HuH-7 (cell line): ENCODE data around the gene MED12L.
A peak's percentile ranks its signal among the peaks of the same experiment; 100 is the strongest.

Experiments used
- DNase-seq: peaks from one replicate; pipeline ENCODE4 v3.0.0; 2011; ENCODE audit warnings: low spot score

MED12L gene

GRCh38 chr3:151086484-151087456 lies 1.3 kb downstream of the MED12L start:
- peak; percentile 74 for DNase-seq

- DNase-seq = no peak
Observed at GRCh38 chr3:151087648-151088047, 2.2 kb downstream of the MED12L start.

GRCh38 chr3:151091685-151092345 lies 6.4 kb downstream of the MED12L start:
- DNase-seq = no peak

- DNase-seq = no peak
Observed at GRCh38 chr3:151093148-151093547, 7.7 kb downstream of the MED12L start.

- no peak for DNase-seq
Observed at GRCh38 chr3:151093905-151094304, 8.4 kb downstream of the MED12L start.

GRCh38 chr3:151096716-151097115 lies 11.3 kb downstream of the MED12L start:
- no peak for DNase-seq

- no peak for DNase-seq
Observed at GRCh38 chr3:151100076-151100475, 14.6 kb downstream of the MED12L start.

- DNase-seq = no peak
Observed at GRCh38 chr3:151101270-151101969, 16.0 kb downstream of the MED12L start.

- DNase-seq = no peak
Observed at GRCh38 chr3:151106311-151106710, 20.8 kb downstream of the MED12L start.

- no peak for DNase-seq
Observed at GRCh38 chr3:151107177-151107576, 21.7 kb downstream of the MED12L start.

- no peak for DNase-seq
Observed at GRCh38 chr3:151107701-151108100, 22.2 kb downstream of the MED12L start.

- no peak for DNase-seq
Observed at GRCh38 chr3:151109286-151109800, 23.9 kb downstream of the MED12L start.

GRCh38 chr3:151112731-151113130 lies 27.3 kb downstream of the MED12L start:
- DNase-seq = no peak

- no peak for DNase-seq
Observed at GRCh38 chr3:151113343-151113742, 27.9 kb downstream of the MED12L start.

GRCh38 chr3:151117047-151117446 lies 31.6 kb downstream of the MED12L start:
- no peak for DNase-seq

- no peak for DNase-seq
Observed at GRCh38 chr3:151119188-151119587, 33.7 kb downstream of the MED12L start.

- DNase-seq = no peak
Observed at GRCh38 chr3:151120409-151120808, 34.9 kb downstream of the MED12L start.

GRCh38 chr3:151121016-151121415 lies 35.6 kb downstream of the MED12L start:
- no peak for DNase-seq

- DNase-seq = no peak
Observed at GRCh38 chr3:151123827-151124226, 38.4 kb downstream of the MED12L start.

GRCh38 chr3:151124476-151124875 lies 39.0 kb downstream of the MED12L start:
- DNase-seq = no peak

GRCh38 chr3:151130428-151130827 lies 45.0 kb downstream of the MED12L start:
- DNase-seq = peak; percentile 11

GRCh38 chr3:151133175-151133574 lies 47.7 kb downstream of the MED12L start:
- DNase-seq = no peak
